Measurements from ENCODE around the gene TMEM196.

DNA sequence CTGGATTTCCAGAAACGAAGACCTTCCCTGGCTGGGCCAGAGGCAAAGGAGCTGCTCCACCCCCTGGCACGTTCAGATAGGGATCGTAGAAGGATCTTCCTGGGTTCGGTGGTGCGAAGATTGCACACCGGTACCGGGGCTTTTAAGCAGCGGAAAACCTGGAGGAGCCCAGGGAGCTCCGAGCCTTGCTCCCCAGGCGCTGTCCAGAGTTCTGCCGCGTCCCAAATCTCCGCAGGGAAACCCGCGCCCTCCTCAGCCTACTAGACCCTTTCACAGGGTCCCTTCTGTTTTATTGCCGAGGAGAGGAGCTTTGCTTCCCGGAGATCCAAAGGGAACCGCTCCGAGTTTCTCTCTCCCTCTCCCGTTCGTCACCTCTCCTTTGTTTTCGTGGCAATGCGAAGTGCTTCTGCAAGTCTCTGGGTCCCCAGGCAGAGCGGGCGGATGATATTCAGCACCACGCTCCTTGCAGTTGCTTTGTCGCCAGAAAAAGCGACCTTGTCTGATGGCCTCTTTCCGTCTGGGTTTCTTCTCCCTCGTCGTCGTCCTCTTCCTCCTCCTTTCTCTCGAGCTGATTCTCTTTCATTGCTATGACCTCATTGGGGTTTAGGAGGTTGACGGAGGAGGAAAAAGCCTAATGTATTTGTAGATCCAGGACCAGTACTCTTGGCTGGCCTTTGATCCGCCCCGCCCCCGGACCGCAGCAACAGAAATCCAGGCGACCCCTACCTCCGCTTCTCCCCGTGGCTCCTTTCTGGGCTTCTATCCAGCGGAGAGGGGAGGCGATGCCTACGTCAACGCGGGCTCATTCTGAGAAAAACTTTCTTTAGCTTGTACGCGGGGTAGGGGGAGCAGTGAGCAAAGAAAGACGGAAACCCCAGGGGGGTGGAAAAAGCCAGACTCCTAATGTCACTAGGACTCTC, at the start of gene TMEM196:
- TF ChIP-seq POLR2A (IDR thresholded peaks at IDR 0.05; ENCODE audit: low read depth, low read length) (no peak), POLR2AphosphoS5 (IDR thresholded peaks at IDR 0.05; ENCODE audit: insufficient read depth, low read depth, low read length) (no peak), EZH2 (IDR thresholded peaks at IDR 0.05; ENCODE audit: borderline replicate concordance, low read depth, low read length, severe bottlenecking) (no peak), MYC (IDR thresholded peaks at IDR 0.05; ENCODE audit: low read depth, low read length) (no peak), GATA2 (IDR thresholded peaks at IDR 0.05; ENCODE audit: insufficient read depth, insufficient read length, low read depth, low read length) (no peak), FOS (IDR thresholded peaks at IDR 0.05; ENCODE audit: borderline replicate concordance, insufficient read depth, low read length) (no peak), JUN (IDR thresholded peaks at IDR 0.05; ENCODE audit: borderline replicate concordance, insufficient read depth, insufficient read length, low read depth) (no peak)
- TF ChIP-seq, protein P1, sequence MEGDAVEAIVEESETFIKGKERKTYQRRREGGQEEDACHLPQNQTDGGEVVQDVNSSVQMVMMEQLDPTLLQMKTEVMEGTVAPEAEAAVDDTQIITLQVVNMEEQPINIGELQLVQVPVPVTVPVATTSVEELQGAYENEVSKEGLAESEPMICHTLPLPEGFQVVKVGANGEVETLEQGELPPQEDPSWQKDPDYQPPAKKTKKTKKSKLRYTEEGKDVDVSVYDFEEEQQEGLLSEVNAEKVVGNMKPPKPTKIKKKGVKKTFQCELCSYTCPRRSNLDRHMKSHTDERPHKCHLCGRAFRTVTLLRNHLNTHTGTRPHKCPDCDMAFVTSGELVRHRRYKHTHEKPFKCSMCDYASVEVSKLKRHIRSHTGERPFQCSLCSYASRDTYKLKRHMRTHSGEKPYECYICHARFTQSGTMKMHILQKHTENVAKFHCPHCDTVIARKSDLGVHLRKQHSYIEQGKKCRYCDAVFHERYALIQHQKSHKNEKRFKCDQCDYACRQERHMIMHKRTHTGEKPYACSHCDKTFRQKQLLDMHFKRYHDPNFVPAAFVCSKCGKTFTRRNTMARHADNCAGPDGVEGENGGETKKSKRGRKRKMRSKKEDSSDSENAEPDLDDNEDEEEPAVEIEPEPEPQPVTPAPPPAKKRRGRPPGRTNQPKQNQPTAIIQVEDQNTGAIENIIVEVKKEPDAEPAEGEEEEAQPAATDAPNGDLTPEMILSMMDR (IDR thresholded peaks at IDR 0.05; ENCODE audit: extremely low read depth in 1 of 2, insufficient read depth in 1 of 2, low read depth in 1 of 2, low read length in 2 of 2) = no peak
- TF ChIP-seq, protein P2, sequence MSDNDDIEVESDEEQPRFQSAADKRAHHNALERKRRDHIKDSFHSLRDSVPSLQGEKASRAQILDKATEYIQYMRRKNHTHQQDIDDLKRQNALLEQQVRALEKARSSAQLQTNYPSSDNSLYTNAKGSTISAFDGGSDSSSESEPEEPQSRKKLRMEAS (IDR thresholded peaks at IDR 0.05; ENCODE audit: insufficient read depth, insufficient read length) = no peak
